Subcutaneous preadipocyte (primary cell): ENCODE results near the gene SULT1A4. TPM values are rescaled to one million over a fixed set of nuclear protein-coding genes. Genes with fewer than 3 reads are reported as not detected.

Source experiments
- small RNA-seq: library from RNA; depleted of rRNA; stranded (forward); fragments of <200 nt; gene quantifications from one replicate; pipeline ENCODE3, GENCODE V24; 2012
- total RNA-seq: library from RNA; depleted of rRNA; stranded (reverse); fragments of >200 nt; gene quantifications from 2 replicates; pipeline ENCODE4 v1.2.3, GENCODE V29; 2012

The SULT1A4 gene
- total RNA-seq, result 2.0 and 4.0 TPM in 2 replicates

DNA sequence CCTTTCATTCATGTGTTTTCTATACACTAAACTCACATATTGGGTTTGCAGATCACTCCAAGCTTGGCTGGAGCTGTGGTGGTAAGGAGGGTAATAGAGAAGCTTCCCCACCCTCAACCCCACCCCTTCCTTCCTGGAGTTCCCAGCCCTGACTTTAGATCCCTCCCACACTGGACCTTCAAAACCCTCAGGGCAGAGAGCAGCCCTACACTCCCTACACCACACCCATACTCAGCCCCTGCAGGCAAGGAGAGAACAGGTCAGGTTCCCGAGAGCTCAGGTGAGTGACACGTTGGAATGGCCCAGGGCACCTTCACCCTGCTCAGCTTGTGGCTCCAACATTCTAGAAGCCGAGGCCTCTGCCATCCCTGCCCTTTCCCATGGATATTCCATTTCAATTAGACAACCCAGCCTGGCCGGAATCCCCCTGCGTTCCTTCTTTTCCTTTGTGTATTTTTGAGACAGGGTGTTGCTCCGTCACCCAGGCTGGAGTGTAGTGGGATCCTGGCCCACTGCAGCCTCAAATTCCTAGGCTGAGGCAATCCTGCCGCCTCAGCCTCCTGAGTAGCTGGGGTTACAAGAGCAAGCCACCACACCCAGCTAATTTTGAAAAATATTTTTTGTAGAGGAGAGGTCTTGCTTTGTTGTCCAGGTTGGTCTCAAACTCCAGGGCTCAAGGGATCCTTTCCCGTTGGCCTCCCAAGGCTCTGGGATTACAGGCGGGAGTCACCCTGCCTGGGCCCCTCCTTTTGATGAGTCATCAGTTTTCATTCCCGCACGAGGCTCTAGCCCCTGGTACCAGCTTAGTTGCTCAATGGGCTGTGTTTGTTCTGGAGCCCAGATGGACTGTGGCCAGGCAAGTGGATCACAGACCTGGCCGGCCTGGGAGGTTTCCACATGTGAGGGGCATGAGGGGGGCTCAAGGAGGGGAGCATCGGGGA is at the start of gene SULT1A4:
TSS of gene SULT1A4 (plus strand) at position 208 of the 941 bp plus-strand sequence. CDS start 1,473 bp downstream, outside the sequence.

DNA sequence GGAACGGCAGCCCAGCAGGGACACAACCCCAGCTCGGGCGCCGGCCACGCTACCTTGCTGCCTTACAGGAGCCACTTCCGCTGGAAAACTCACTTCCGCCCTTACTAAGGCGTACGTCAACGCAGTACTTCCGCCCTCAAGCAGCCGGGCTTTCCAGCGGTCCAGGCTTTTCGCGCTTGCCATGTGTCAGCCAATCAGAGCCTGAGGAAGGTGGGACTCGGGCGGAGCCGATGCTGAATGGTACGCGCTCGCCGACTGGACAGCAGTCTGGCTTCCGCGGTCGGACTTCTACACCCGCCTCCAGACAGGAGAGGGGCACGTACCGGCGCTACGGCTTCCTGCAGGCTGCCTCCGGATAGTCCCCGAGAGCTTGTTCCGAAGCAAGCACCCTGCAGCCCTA is 5.4 kb upstream of the SULT1A4 start, which contains the start of the genes BOLA2 and SLX1B:
TSS of gene BOLA2 (minus strand) at position 83 of the 400 bp plus-strand sequence. CDS start 98 bp downstream, outside the sequence.
TSS of gene SLX1B (plus strand) at position 265 of the 400 bp plus-strand sequence.

DNA sequence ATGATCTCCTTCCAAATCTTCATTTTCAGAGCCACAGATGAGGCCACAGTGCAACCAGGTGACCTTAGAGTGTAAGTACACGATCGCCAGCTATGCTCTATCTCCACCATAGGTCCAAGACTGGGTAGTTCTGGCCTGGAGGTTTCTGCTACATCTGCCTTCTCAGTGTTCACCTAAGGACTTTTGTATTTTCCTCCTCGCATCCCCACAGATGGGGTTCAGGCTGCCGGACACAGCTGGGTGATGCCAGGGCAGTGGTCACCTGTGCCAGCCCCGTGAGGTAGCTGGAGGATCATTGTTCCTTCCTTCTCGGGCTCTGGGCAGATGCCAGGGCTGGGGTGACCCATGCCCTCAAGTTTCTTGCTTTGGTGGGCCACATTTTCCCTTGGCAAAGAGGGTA is 46.6 kb downstream of the SULT1A4 start, which contains the start of gene NPIPB12:
TSS of gene NPIPB12 (minus strand) at position 101 of the 400 bp plus-strand sequence.

Small RNAs within 50 kb of the gene (small RNA-seq; reads per million reads assigned to genes)
- not detected for gene AC133555.2

Other genes with a start within 250 kb of the SULT1A4 start
- under 0.01 and 3.7 TPM in 2 replicates for gene NPIPB11, start 53.2 kb upstream of the SULT1A4 start, total RNA-seq
- 22.9 and 31.6 TPM in 2 replicates for gene BOLA2, start 5.6 kb upstream of the SULT1A4 start, total RNA-seq
- gene SLX1B, start 5.4 kb upstream of the SULT1A4 start, total RNA-seq, result 20.1 and 20.9 TPM in 2 replicates
- 13.2 and 20.5 TPM in 2 replicates for gene NPIPB12, start 46.5 kb downstream of the SULT1A4 start, total RNA-seq
- gene SPN, start 203.3 kb downstream of the SULT1A4 start, total RNA-seq, result not detected in 2 replicates
- gene QPRT, start 219.3 kb downstream of the SULT1A4 start, total RNA-seq, result 18.7 and 23.7 TPM in 2 replicates